T follicular helper cell (primary cell): ENCODE data around the gene POLR1B.
"Not testable (repeated sequence)": the region's sequence is repeated elsewhere in the genome, so short reads cannot be mapped to it uniquely, and the experiment has no call there.

Source experiments
- DNase-seq: peaks from one replicate; pipeline ENCODE4 v3.0.0-alpha.2; 2020; ENCODE audit warnings: low read depth

Gene POLR1B

DNA sequence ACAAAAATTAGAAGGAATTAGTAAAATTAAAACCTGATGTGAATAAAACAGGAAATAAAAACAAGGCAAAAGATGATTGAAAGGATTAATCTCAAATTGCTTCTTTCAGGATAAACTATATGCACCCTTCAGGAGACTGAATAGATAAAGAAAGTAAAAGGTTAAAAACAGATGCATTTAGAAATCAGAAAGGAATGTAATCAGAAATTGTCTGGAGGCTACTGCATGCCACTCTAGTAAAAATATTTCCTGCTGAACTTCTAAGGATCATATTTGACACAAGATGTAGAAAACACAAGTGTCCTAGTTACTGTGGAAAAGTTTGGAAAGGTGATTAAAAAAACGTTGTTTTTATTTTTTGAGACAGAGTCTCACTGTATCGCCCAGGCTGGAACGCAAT lies 58.4 kb downstream of the POLR1B start:
- no peak for DNase-seq

DNA sequence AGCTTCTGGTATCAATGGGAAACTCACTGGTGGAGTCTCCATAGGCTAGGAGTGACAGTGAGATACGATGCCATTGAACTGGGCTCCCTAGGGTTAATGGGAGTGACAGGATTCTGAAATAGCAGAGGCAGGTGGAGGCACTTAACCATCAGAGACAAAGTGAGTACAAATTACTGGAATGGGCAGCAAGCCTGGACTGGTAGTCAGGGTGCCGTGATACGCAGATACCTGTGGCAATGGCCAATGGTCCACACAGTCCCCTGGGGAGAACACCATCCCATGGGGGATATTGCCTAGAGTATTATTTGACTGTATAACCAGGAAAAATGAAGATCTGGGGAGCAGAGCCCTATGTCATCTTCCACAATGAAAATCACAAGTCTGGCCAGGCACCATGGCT lies 59.5 kb downstream of the POLR1B start:
- DNase-seq: no peak

DNA sequence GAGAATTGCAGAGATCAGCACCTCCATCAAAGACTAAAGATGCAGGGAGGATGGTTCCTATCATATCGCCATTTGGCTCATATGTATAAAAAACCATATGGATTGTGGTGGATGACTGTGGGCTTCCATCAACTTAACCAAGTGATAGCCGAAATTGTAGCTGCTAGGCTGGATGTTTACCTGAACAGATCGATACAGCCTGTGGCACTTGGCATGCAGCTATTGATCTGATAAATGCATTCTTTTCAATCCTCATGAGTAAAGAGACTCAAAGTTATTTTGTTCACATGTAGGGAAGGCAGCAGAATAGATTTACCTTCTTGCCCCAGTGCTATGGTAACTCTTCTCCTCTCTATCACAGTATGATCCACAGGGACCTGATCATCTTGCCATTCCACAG lies 60.7 kb downstream of the POLR1B start:
- DNase-seq: no peak

DNA sequence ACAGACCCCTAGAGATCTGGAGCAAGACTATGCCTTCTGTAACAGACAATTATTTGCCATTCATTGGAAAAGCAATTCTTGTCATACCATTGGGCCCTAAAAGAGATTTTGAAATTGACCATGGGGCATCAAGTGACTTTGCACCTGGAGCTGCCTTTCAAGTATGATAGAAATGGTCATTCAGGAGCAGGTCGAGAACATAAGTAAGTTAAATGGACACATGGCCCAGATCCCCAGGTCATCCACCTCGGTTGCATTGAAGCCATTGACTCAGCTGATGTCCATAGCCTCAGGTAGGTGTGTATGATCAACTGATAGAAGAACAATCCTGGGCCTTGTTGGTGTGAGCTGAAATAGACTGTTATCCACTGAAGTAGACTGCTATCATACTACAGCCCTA lies 61.5 kb downstream of the POLR1B start:
- DNase-seq: no peak

DNA sequence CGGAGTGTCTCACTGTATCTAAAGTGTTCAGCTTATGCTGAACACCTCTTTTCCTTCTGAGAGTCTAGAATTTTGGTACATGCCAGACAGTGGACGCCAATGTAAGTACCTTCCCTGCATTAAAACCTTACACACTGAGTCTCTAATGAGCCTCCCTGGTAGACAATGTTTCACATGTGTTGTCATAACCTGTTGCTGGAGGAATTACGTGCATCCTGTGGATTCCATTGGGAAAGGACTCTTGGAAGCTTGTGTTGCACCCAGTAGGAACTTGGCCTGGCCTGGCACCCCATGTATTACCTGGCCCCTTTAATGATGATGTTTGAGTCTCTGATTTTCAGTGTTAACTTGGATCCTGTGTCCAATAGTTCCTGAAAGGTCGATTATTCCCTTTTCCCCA lies 62.7 kb downstream of the POLR1B start:
- no peak for DNase-seq

DNA sequence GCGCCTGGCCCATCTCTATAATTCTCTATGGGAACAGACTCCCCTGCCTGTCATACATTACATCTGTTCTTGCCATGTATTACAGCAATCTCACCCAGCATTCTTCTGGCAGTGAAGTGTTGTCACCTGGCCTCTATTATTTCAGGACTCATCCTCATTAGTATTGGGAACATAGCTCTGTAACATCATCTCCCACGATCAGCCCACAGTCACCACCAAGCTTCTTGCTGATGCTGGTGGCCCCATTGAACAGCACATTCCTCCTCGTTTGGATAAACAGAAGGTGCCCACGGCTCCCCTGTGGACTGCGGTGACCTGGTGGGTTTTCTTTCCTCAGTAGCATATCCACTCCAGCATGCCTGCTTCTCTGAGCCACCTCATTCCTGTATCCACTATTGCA lies 63.7 kb downstream of the POLR1B start:
- DNase-seq: no peak

DNA sequence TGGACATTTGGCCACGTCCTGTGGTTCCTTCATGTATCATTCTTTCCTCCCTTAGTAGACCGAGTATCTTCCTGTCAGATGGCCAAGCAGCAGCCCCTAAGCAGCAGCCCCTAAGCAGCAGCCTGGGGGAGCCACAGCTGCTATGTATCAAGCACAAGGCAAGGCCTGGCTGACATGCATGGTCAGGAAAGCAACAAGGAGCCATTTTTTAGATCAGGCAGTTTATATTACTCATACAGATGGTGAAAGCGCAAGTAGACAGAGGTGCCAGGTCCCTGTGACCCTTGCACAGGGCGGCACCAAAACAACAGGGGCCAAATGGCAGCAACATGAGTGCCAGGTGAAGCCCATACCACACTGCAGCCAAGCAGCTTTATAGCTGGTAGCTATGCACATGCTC lies 64.3 kb downstream of the POLR1B start:
- DNase-seq: no peak

DNA sequence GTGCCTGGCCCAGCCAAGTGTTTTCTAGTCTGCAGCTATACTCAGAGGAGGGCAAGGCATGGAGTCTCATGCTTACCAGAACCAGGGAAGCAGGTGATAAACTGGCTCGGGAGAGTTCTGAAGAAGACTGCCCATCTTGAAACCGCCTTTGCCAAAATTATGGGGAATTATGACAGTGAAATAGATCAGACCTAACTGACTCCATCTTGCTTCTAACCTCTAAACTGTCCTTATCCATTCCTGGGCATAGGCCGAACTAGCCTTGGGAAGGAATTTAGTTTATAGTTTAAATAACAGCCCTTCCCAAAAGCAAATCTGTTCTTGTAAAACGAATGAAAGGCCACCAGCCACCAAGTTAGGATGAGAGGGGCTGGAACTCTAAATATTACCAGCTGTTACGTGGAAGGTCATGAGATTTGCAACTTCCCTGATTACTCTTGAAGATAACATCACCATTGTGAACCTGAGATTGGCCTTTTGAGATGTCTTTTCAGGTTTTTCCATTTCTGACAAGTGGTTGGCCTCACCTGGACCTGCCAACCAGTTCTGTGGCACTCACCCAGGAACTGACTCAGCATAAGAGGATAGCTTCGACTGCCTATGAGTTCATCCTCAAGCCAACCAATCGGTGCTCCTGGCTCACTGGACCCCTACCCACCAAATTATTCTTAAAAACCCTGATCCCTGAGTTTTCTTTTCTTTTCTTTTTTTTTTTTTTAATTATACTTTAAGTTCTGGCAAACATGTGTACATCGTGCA lies 65.6 kb downstream of the POLR1B start:
- DNase-seq: no peak

DNA sequence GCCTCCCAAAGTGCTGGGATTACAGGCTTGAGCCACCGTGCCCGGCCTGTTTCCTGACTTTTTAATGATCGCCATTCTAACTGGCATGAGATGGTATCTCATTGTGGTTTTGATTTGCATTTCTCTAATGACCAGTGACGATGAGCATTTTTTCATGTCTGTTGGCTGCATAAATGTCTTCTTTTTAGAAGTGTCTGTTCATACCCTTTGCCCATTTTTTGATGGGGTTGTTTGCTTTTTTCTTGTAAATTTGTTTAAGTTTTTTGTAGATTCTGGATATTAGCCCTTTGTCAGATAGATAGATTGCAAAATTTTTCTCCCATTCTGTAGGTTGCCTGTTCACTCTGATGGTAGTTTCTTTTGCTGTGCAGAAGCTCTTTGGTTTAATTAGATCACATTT lies 67.1 kb downstream of the POLR1B start:
- not testable (repeated sequence) for DNase-seq

DNA sequence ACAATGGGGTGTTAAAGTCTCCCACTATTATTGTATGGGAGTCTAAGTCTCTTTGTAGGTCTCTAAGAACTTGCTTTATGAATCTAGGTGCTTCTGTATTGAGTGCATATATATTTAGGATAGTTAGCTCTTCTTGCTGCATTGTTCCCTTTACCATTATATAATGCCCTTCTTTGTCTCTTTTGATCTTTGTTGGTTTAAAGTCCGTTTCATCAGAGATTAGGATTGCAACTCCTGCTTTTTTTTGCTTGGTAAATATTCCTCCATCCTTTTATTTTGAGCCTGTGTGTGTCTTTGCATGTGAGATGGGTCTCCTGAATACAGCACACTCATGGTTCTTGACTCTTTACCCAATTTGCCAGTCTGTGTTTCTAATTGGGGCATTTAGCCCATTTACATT lies 70.0 kb downstream of the POLR1B start:
- DNase-seq: not testable (repeated sequence)

DNA sequence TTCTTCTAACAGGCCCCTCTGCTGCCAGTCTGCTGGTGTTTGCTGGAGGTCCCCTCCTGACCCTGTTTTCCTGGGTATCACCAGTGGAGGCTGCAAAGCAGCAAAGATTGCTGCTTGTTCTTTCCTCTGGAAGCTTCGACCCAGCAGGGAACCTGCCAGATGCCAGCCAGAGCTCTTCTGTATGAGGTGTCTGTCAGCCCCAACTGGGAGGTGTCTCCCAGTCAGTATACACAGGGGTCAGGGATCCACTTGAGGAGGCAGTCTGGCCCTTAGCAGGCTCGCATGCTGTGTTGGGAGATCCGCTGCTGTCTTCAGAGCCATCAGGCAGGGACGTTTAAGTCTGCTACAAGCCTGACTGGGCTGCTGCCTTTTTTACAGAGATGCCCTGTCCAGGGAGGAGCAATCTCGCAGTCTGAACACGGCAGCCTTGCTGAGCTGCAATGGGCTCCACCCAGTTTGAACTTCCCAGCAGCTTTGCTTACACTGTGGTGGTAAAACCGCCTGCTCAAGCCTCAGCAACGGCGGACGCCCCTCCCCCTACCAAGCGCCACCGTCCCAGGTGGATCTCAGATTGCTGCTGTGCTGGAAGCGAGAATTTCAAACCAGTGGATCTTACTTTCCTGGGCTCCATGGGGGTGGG lies 72.1 kb downstream of the POLR1B start:
- no peak for DNase-seq

DNA sequence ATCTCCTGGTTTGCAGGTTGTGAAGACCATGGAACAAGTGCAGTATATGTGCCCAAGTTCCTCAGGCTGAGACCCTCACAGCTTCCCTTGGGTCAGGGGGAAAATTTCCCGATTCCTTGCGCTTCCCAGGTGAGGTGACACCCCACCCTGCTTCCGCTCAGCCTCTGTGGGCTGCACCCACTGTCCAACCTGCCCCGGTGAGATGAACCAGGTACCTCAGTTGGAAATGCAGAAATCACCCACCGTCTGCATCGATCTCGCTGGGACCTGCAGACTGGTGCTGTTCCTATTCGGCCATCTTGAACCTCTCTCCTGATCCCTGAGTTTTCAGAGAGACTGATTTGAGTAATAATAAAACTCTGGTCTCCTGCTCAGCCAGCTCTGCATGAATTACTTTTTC lies 72.8 kb downstream of the POLR1B start:
- DNase-seq: no peak

DNA sequence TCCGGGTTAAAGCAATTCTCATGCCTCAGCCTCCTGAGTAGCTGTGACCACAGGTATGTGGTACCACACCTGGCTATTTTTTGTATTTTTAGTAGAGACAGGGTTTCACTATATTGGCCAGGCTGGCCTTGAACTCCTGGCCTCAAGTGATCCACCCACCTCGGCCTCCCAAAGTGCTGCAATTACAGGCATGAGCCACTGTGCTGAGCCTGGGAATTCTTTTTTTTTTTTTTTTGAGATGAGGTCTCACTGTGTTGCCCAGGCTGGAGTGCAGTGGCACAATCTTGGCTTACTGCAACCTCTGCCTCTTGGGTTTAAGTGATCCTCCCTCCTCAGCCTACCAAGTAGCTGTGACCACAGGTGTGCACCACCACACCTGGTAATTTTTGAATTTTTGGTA lies 73.5 kb downstream of the POLR1B start:
- DNase-seq: not testable (repeated sequence)

DNA sequence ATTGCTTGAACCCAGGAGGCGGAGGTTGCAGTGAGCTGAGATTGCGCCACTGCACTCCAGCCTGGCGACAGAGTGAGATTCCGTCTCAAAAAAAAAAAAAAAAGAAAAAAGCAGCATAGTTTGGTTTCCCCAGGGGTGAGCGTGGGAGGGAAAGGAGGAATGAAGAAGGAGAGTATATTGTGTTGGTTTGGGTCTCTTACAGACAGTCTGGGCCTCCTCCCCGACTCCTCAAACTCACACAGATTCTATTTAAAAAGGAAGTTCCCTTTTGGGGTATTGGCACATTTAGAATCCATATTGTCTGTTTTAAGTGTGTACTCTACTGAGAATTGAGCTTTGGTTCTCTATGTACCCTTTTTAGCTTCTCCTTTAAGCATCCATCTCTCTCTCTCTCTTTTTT lies 76.1 kb downstream of the POLR1B start:
- no peak for DNase-seq

DNA sequence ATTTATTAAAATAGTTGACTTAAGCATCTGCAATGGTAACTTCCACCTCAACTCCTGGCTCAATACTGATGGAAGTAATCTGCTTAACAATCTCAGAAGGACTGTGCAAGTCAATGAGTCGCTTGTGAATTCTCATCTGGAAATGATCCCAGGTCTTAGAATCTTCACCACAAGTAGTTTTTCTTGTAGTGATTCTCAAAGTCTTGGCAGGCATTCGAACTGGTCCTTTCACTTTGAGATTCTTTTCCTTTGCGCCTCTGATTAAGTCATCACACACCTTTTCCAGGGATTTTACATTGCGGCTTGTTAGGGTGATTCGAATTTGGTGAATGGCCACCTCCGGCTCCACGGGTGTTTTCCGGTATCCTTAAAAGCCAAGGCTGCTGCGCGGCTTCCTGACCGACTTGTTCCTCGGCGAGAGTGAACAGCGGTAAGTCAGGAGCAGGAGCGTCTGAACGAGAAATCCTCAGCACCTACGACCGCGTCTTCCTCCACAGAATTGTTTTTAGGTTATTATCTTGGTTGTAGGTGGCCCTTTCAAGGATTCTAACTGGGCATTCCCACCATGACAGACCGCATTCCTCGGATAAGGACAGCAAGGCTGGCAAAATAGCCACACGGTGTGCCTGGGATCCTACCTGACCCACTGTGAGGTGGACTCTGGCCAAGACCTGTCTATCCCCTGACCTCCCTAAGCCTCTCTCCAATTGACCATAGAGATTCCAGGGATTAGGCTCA lies 79.7 kb downstream of the POLR1B start:
- no peak for DNase-seq

DNA sequence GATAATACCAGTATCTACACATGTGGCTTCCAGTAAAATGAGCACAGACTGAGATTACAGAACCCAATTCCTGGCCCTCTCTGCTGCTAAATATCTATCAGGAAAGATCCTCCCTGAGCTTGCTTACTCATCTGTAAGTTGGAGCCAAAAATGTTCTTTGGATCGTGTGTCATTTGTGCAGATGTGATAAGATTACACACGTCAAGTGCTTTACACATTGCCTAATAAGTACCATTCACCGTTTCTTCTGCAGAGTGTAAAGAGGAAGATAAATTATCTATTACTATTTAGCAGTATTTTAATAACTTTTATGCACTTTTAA lies 80.2 kb downstream of the POLR1B start:
- no peak for DNase-seq

DNA sequence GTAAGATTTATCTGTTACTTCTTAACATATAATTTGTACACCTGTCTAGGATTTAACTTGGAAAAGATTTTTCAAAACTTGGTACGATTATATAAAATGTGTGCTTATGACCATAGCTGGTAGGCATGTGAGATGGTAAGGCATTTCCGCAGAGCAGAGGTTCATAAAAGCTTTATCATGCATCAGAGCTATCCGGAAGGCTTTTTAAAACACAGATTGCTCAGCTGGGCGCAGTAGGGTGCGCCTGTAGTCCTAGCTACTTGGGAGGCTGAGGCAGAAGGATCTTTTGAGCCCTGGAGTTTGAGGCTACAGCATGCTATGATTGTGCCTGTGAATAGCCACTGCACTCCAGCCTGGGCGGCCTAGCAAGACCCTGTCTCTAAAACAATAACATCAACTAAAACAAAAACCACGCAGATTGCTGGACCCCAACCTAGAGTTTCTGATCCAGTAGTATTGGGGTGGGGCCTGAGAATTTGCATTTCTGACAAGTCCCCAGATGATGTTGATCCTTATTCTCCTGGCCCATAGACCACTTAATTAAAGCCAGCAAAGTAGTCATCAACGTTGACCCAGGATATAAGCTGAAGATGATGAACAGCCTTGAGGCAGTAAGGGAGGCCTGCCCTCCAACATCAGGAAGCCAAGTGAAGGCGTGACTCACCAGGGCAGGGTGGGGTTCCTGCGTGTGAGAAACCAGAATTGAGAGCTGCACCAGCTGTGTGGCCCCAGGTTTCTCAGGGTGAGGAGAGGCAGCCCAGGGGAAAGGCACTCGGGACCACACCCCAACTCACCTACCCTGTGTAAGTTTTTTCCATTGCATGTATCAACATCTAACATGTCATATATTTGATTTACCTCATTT lies 81.9 kb downstream of the POLR1B start:
- DNase-seq: peak; percentile 49

DNA sequence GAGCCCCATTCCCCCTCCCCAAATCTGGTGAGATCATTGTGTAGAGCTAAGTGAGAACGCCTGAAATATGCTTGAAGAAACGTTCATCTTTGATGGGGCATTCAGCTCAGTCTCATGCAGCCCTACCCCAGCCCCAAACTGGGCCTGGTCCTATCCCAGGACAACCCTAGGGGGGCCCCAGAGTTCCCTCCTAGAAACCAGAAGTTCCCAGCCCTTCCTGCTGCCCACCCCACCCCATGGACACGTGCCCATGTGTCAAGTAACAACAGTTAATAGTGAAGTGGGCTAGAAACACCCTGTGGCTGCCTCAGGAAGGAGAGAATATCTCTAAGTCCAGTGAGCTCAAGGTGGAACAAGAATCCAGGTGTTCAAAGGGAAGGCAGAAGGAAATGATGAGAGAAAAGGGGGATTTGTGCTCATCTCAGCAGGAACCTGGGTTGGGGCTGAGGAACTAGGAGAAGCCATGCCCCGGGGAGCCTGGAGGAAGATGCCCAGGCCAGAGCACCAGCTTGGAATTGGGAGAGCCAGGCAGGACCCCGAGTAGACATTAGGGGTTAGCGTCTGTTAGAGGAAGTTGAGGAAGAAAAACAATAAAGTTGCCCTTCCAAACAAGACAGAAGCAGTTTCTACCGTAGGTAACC lies 83.3 kb downstream of the POLR1B start:
- no peak for DNase-seq

DNA sequence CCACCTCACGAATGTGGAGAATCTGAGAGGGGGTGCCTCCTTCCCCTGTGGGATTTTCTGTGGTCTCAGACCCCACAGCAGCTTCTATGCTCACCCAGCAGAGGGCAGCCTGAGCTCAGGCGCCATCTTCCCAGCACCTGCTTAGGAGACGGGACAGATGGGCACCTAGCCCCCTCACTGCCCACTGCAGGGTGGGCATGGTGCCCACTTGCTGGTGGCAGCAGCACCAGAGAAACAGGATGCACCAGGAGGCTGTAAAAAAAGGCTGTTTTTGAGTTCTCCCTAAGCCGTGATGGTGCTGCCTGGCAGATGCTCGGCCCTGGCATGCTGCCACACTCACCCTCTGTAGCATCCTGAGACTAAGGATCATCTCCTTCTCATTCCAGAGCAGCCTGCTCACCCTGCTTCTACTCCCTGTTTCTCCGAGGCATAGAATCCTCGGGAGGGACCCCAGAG lies 84.4 kb downstream of the POLR1B start:
- DNase-seq: peak; percentile 41
